Measurements from ENCODE around the gene LRRC49. TPM values are rescaled to one million over a fixed set of nuclear protein-coding genes. Genes with fewer than 3 reads are reported as not detected.
"Not testable (repeated sequence)": the region's sequence is repeated elsewhere in the genome, so short reads cannot be mapped to it uniquely, and the experiment has no call there.

The LRRC49 gene
- total RNA-seq, 4 donors from 2014 or later, result 2.7 to 6.0 (median 4.4) TPM; not detected in 1

GRCh38 chr15:70998319-70998718 lies 105.7 kb downstream of the LRRC49 start:
- TF ChIP-seq POLR2A (IDR thresholded peaks at IDR 0.05) (no peak), CTCF (IDR thresholded peaks at IDR 0.05) (no peak)
- no peaks in the 10 kb centered on the region for H3K4me1 ChIP-seq
- H3K27ac ChIP-seq, result no peak overlapping the region
- H3K9me3 ChIP-seq, result no peaks in the 10 kb centered on the region
- no peak for DNase-seq
- no peaks in the 10 kb centered on the region for H3K27me3 ChIP-seq
- no peak overlapping the region for H3K4me3 ChIP-seq
- no peaks in the 10 kb centered on the region for H3K36me3 ChIP-seq

- TF ChIP-seq CTCF (IDR thresholded peaks at IDR 0.05) (no peak), POLR2A (IDR thresholded peaks at IDR 0.05) (no peak)
- H3K27me3 ChIP-seq, result no peaks in the 10 kb centered on the region
- DNase-seq, result no peak
- no peaks in the 10 kb centered on the region for H3K9me3 ChIP-seq
- no peak overlapping the region for H3K4me3 ChIP-seq
- no peak overlapping the region for H3K27ac ChIP-seq
- H3K36me3 ChIP-seq, result no peaks in the 10 kb centered on the region
- H3K4me1 ChIP-seq, result no peaks in the 10 kb centered on the region
These were observed 109.7 kb downstream of the LRRC49 start for GRCh38 chr15:71002316-71002715.

GRCh38 chr15:71003319-71003718 lies 110.7 kb downstream of the LRRC49 start:
- no peaks in the 10 kb centered on the region for H3K4me1 ChIP-seq
- H3K27ac ChIP-seq, result no peak overlapping the region
- no peaks in the 10 kb centered on the region for H3K27me3 ChIP-seq
- DNase-seq, result no peak
- TF ChIP-seq POLR2A (IDR thresholded peaks at IDR 0.05) (no peak), CTCF (IDR thresholded peaks at IDR 0.05) (no peak)
- no peaks in the 10 kb centered on the region for H3K9me3 ChIP-seq
- no peak overlapping the region for H3K4me3 ChIP-seq
- no peaks in the 10 kb centered on the region for H3K36me3 ChIP-seq

GRCh38 chr15:71004506-71004905 lies 111.9 kb downstream of the LRRC49 start:
- H3K27ac ChIP-seq, H3K36me3 ChIP-seq, H3K4me3 ChIP-seq, H3K9me3 ChIP-seq, DNase-seq, H3K27me3 ChIP-seq, H3K4me1 ChIP-seq: not testable (repeated sequence)

GRCh38 chr15:71005895-71006294 lies 113.3 kb downstream of the LRRC49 start:
- DNase-seq, result no peak

GRCh38 chr15:71008250-71008870 lies 115.7 kb downstream of the LRRC49 start:
- Histone ChIP-seq H3K9me3 (no peaks in the 10 kb centered on the region), H3K27me3 (no peaks in the 10 kb centered on the region), H3K4me1 (no peaks in the 10 kb centered on the region), H3K27ac (no peak overlapping the region), H3K36me3 (no peaks in the 10 kb centered on the region), H3K4me3 (no peak overlapping the region)
- TF ChIP-seq POLR2A (IDR thresholded peaks at IDR 0.05) (no peak), CTCF (IDR thresholded peaks at IDR 0.05) (no peak)
- DNase-seq, result no peak

More at GRCh38 chr15:71005895-71006294, 113.3 kb downstream of the LRRC49 start:
- Histone ChIP-seq H3K36me3 (no peaks in the 10 kb centered on the region), H3K4me3 (no peak overlapping the region), H3K27ac (no peak overlapping the region), H3K4me1 (no peaks in the 10 kb centered on the region), H3K9me3 (no peaks in the 10 kb centered on the region), H3K27me3 (no peaks in the 10 kb centered on the region)
- no peak for TF ChIP-seq POLR2A (IDR thresholded peaks at IDR 0.05)
- TF ChIP-seq CTCF (IDR thresholded peaks at IDR 0.05), result no peak

Measured in Peyer's patch (tissue), 4 donors.